ENCODE results near the gene RBM28. TPM values are rescaled to one million over a fixed set of nuclear protein-coding genes. Genes with fewer than 3 reads are reported as not detected.

RBM28 gene
- total RNA-seq, 1 experiment from 2014 or later, result 70.0 TPM

GRCh38 chr7:128374041-128374440, 30.3 kb upstream of the RBM28 start:
- H2AFZ ChIP-seq (ENCODE audit: low read length), result no peak overlapping the region
- no peak overlapping the region for H2AK5ac ChIP-seq (ENCODE audit: insufficient read length, low read length)
- WGBS (ENCODE audit: extremely low coverage, insufficient read length, low lambda C conversion rate), result no CpG with 5 or more reads among the region's 1 CpG
- no peak overlapping the region for H3K4me2 ChIP-seq (ENCODE audit: insufficient read depth, insufficient read length, low read length)
- Mint-ChIP-seq H3K4me3 (no peak overlapping the region), H3K9me3 (peaks cover 0 to 2% of the 10 kb centered on the region in 2 experiments; a peak in 2 of 5 replicates), H3K27me3 (ENCODE audit: low read depth) (peaks cover 45% of the 10 kb centered on the region), H3K27ac (no peak overlapping the region), H3K36me3 (ENCODE audit: insufficient read depth in 1 of 3, low read depth in 3 of 3) (no peaks in the 10 kb centered on the region), H3K4me1 (peaks cover 0 to 5% of the 10 kb centered on the region in 2 experiments; a peak in 2 of 4 replicates)
- no peak overlapping the region for H2BK20ac ChIP-seq (ENCODE audit: low read depth, low read length, poor library complexity, severe bottlenecking)
- H4K91ac ChIP-seq (ENCODE audit: insufficient read length, low read depth, low read length), result no peak overlapping the region
- no peak for DNase-seq
- no peak overlapping the region for H3K18ac ChIP-seq (ENCODE audit: insufficient read length, low read depth, low read length)
- H3K79me2 ChIP-seq (ENCODE audit: insufficient read depth, low read length), result no peaks in the 10 kb centered on the region
- no peaks in the 10 kb centered on the region for H3K4me1 ChIP-seq (ENCODE audit: insufficient read depth, low read length)
- TF ChIP-seq CTCF (conservative IDR thresholded peaks at IDR 0.05), result no peak
- no peaks in the 10 kb centered on the region for H3K23me2 ChIP-seq (ENCODE audit: insufficient read length, low read depth, low read length, poor library complexity, severe bottlenecking)
- no peak overlapping the region for H3K14ac ChIP-seq (ENCODE audit: insufficient read depth, low read length)
- H3K23ac ChIP-seq (ENCODE audit: insufficient read length, low read depth, low read length), result no peak overlapping the region
- H2BK120ac ChIP-seq (ENCODE audit: low read depth, low read length, poor library complexity, severe bottlenecking), result no peak overlapping the region
- no peak overlapping the region for H2BK15ac ChIP-seq (ENCODE audit: low read depth, low read length)
- H3K9ac ChIP-seq (ENCODE audit: extremely low read depth, insufficient read length, low read length), result no peak overlapping the region
- no peak overlapping the region for H3K56ac ChIP-seq (ENCODE audit: insufficient read length, low read depth, low read length)
- H4K20me1 ChIP-seq (ENCODE audit: control insufficient read depth, insufficient read depth, insufficient read length), result no peaks in the 10 kb centered on the region
- H3K4ac ChIP-seq (ENCODE audit: low read depth, low read length), result no peak overlapping the region
- no peak overlapping the region for H4K8ac ChIP-seq (replicated peaks; ENCODE audit: insufficient read length, low read depth, low read length)
- no peaks in the 10 kb centered on the region for H3K9me3 ChIP-seq (ENCODE audit: control insufficient read depth, low read depth, low read length)
- no peak overlapping the region for H3T11ph ChIP-seq (ENCODE audit: low read length)
- H2BK5ac ChIP-seq (ENCODE audit: insufficient read length, low read length), result no peak overlapping the region
- no peak overlapping the region for H2BK12ac ChIP-seq (ENCODE audit: insufficient read length, low read depth, low read length)
- no peak overlapping the region for H4K5ac ChIP-seq (ENCODE audit: insufficient read length, low read depth, low read length)
- H3K79me1 ChIP-seq (ENCODE audit: insufficient read depth, low read depth, low read length, poor library complexity, severe bottlenecking), result no peaks in the 10 kb centered on the region
- no peaks in the 10 kb centered on the region for H3K27me3 ChIP-seq (ENCODE audit: insufficient read depth, low read length)
- H3K27ac ChIP-seq (ENCODE audit: insufficient read length, low read depth, low read length), result no peak overlapping the region
